DMS 273 (cell line): ENCODE data around the gene UAP1L1.
A peak's percentile ranks its signal among the peaks of the same experiment; 100 is the strongest.

Experiments
- DNase-seq: peaks from one replicate; lab custom pipeline; 2025; ENCODE audit not compliant: unreplicated experiment; lab: John Stamatoyannopoulos, UW

Gene UAP1L1

GRCh38 chr9:137041124-137041523, 36.2 kb upstream of the UAP1L1 start:
- DNase-seq = no peak

DNA sequence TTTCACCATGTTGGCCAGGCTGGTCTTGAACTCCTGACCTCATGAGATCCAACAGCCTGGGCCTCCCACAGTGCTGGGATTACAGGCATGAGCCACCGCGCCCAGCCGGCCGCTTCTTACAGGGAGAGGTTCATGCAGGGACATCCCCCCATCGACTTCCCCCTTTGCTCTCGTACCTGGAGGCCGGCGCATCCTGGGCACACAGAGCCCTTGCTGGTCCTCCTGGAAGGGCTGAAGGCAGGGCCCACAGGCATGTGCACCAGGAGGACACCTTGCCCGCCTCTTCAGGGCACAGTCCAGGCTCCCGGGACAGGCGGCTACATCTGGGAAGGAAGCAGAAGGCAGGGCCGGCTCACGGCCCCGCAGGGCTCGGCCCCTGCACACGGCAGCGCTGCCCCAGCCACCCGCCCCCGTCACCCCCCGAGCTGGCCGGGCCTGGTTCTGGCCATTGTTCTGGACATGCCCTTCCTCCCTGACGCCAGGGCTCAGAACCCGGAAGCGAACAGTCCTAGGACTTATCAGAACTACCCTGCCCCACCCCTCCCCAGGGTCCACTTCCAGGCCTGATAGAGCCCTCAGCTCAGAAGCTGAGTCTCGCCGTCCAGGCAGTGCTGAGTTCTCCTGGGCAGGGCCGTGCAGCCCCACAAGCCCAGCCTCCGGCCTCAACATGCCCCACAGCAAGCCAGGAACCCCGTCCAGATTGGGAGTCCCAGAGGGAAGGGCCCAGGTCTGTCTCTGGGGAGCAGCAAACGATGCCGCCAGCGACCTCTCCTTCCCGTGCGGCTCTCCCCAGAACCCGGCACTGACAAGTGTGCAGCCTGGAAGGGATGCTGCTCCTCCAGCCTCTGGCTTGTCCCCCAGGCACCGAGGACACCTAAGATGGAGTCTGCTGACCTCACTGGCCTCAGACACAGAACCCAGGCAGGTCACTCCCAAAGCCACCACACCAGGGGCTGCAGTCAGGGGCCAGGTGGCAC, 34.3 kb upstream of the UAP1L1 start:
- no peak for DNase-seq

- peak; percentile 52 for DNase-seq
Observed at GRCh38 chr9:137044037-137044436, 33.3 kb upstream of the UAP1L1 start.

DNA sequence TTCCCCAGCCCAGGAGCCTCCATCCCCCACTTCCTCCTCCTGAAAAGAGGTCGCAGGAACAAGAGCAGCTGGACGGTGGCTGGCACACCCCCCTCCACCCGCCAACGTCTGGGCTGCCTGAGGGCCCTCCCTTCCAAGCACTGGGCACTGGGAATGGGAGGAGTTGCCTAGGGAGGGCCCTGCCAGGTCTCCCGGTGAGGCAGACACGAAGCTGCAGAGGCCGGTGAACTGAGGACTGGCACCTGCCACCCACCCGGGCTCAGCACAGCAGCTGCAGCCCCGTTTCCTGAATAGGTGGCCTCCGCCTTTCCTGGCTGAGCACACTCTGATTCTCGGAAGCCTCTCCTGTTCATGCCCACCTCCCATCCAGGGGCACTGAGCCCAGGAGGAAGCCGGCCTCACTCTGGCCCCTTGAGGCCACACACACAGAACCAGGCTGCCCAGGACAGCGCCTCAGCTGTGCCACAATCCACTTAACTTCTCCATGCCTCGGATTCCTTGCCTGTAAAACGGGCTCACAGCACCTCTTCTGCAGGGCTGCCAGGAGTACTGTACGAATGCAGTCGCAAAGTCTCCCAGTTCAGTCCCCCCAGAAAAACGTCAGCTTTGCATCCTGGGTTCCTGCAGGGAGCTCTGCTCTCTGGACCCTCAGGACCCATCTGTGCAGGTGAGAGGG, 32.7 kb upstream of the UAP1L1 start:
- peak; percentile 83 for DNase-seq

DNA sequence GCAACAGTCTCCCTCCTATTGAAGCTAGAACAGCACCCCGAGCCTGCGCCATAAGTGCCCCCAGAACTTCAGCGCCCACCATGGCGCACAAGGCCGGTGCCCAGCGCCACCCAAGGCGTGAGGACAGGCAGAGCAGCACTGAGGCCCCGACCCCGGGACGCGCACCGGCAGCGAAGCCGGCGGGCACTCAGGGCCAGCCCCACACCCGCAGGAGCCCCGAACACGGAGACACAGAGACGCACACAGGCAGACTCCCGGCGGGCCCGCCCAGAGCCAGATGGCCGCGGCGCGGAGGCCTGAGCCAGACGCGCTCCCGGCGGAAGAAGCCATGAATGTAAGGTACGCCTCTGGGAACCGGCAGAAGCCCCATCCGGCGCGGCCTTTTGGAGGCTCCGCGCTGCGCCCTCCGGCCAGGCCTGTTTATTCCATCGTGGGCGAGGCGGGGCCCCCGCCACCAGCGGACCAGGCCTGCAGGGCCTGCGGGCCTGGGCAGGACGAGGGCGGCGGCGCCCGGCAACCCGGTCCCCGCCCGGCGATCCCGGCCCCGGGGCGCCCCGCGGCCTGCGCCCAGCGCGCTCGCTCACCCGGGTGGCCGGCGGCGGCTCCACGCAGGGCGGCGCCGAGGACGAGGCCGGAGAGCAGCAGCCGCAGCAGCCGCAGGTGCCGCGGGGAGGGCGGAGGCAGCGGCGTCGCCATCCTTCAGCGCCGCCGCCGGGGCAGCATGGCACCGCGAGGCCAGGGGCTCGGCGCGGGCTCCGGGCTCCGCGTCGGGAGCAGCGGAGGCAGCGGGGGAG, 31.8 kb upstream of the UAP1L1 start:
- peak; percentile 91 for DNase-seq

DNA sequence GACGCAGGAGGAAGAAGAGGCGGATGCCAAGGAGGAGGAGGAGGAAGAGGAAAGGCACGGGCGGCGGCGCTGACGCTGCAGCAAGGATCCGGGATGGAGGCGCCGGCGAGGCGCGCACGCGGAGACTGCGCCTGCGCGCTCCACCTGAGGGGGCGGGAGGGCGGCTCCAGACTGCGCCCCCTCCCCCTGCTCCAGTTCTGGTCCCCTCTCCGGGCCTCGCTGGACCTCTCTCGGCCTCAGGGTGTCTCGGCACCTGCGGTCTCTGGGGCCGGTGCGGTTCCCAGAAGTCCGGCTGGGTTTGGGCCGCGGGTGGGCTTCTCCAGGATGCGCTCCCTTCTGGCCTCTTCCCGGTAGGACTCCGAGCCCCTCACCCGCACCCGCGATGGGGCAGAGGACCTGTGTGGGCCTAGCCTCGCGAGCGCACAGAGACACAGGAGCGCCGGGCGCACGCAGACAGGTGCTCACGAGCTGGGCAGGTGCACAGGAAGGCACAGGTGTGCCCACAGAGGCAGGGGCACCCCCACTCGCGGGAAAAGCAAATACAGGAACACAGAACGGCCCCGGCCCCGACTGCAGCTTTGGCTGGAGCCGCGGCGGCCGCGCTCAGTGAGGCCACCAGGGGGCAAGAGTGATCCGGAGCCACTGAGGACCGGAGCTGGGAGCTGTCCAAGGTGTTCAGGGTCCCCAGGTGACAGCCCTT, 31.1 kb upstream of the UAP1L1 start, which contains the start of gene NPDC1:
Gene NPDC1, minus strand, starts transcription at position 90 of the 700 bp plus-strand sequence. CDS start 188 bp downstream, outside the sequence.
- DNase-seq = peak; percentile 88

GRCh38 chr9:137048655-137049543, 28.4 kb upstream of the UAP1L1 start:
- peak; percentile 77 for DNase-seq

DNA sequence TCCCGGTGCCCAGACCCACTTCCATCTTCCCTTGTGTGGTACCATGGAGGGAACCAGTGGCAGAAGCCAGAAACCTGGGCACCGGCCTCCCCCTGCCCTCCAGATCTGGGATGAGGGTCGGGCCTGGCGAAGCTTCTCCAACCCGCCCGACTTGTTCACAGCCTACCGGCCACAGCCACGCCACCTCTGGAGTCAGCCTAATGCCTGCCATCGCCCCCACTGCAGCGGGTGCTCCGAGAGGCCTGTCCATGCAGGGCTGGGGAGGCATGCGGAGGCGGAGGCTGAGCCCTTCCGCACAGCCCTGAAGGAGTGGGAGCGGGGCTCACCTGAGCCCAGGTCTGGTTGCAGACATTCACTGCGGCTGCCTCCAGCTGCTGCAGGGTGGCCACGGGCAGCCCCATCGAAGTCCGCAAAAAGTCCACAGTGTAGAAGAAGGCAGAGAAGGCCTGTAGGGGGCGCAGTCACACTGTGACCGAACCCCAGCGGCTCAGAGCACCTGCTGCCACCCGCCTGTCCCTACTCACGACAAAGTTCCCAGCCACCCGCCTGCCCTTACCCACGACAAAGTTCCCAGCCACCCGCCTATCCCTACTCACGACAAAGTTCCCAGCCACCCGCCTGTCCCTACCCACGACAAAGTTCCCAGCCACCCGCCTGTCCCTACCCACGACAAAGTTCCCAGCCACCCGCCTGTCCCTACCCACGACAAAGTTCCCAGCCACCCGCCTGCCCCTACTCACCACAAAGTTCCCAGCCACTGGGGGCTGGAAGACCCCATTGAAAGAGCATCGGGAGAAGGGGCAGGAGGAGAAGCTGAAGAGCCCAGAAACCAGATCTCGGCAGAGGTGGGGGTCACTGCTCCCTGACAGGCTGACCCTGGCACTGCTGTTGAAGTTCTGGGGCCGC, 27.5 kb upstream of the UAP1L1 start:
- peak; percentile 81 for DNase-seq

GRCh38 chr9:137050570-137050969, 26.7 kb upstream of the UAP1L1 start:
- peak; percentile 37 for DNase-seq

- no peak for DNase-seq
Observed at GRCh38 chr9:137051145-137051724, 26.1 kb upstream of the UAP1L1 start.

DNA sequence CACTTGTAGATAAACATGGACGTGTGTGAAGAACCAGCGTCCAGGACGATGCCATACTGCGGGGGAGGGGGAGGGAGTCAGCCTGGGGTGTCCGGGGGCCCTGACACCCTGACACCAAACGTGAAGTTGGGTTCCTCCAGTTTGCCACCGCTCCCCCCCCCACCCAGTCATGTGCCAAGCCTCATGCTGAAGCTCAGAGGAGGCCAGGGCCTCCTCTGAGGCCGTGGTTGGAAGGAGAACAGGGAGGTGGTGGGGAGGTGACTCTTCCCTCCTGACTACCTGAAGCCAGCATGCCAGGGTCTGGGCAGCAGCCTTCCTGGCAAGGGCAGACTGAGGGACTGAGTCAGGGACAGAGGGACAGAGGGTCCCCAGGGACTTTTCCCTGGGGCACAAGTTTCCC, 25.0 kb upstream of the UAP1L1 start:
- no peak for DNase-seq

DNA sequence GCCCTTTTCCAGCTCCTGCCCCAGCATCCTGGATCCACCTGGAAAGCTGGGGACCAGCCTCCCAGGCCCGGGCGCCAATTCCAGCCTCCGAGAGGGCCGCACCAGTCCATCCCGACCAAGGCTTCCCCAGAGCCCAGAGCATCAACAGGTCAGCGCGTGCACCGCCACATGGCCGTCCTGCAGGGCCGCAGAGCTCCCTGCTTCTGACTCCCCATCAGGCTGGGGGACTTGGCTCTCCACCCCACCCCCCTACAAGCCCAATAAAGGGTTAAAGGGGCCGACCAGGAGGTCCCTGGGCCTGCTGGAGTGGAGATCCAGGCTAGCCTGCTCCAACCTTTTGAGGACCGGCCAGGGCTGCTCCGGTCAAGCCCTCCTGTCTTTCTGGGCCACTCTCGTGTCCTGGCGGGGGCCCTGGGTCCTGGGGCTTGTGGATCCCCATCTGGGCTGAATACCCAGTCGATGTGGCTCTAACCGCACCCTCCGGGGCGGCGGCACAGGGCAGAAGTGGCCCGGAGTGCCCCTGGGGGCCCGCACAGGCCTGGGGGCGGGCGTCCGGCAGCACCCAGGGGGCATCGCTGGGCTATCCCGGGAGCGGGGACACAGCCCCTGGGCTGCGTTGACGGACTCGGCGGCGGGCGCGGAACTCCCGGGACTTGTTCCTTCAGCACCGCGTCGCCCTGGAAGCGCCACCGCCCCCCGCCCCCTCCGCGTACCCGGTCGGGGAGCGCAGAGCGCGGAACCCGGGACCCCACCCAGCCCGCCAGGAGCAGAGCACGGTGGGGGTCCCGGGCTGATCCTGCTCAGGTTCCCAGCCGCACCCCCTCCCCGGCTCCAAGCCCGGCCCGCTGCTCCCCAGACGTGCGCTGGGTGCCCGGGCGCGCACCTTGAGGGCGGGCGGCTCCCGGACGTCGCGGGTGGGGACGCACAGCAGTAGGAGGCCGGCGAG, 24.0 kb upstream of the UAP1L1 start:
- DNase-seq = no peak

DNA sequence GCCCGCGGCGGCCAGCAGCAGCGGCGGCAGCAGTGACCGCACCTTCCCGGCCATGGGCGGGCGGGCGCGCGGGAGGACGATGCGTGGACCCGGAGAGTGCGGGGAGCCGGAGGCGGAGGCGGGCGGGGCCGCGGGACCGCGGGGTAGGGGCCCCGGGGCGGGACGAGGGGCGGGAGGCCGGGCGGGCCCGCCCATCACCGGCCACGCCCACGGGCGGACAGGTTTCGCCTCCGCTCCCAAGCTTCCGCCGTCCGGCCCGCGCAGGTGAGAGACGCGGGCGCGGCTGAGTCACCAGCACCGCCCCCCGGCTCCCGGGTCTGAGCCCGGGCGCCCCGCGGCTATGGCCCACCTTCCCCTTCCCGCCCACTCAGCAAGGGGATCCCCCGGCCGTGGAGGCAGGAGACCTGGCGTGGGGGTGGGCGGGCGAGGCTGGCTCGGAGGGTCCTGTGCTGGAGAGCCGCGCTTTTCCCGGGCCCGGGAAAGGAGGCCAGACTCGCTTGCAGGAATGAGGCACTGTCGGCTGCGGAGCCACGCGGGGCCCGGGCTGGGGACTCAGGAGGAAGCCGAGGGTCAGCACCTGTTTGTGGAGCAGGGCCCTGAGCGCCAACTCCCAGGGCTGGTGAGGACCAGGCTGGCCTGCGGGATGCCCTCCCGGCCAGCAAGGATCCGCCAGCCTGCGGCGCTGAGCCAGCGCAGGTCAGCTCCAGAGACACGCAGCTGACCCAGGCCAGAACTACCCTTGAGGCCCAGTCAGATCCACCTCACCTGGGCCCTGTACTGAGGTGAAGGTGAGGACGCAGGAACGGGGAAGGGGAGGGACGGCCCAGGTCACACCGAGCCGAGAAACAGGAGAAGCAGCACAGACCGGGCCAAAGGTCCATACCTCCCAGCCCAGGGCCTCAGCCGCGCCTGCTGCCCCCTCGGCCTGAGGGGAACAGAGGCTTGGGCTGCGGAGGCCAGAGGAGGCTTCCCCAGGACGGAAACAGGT, 23.1 kb upstream of the UAP1L1 start, which contains the start of gene ENTPD2:
Gene ENTPD2, minus strand, starts transcription at position 118 of the 988 bp plus-strand sequence. Its CDS starts 64 bp downstream, at position 54.
- no peak for DNase-seq

- DNase-seq = no peak
Observed at GRCh38 chr9:137054932-137055384, 22.4 kb upstream of the UAP1L1 start.
